Limb (tissue), 2 donors: ENCODE results near the gene ADAMTS18.

ENCODE experiments used
- DNase-seq, 2 donors: peaks; one replicate each; pipeline ENCODE4 v3.0.0-alpha.2; 2016; ENCODE audit errors: extremely low spot score in 2 of 2

Gene ADAMTS18

GRCh38 chr16:77327717-77328116 lies 107.1 kb downstream of the ADAMTS18 start:
- DNase-seq: no peak

GRCh38 chr16:77324729-77325128 lies 110.1 kb downstream of the ADAMTS18 start:
- no peak for DNase-seq

- no peak for DNase-seq
Measured at GRCh38 chr16:77323695-77324094, 111.1 kb downstream of the ADAMTS18 start.

- DNase-seq: no peak
Measured at GRCh38 chr16:77322757-77323156, 112.1 kb downstream of the ADAMTS18 start.

GRCh38 chr16:77317059-77317458 lies 117.8 kb downstream of the ADAMTS18 start:
- no peak for DNase-seq

- no peak for DNase-seq
Measured at GRCh38 chr16:77310877-77311276, 124.0 kb downstream of the ADAMTS18 start.

- DNase-seq: no peak
Measured at GRCh38 chr16:77308163-77308561, 126.7 kb downstream of the ADAMTS18 start.

GRCh38 chr16:77307426-77308162 lies 127.2 kb downstream of the ADAMTS18 start:
- no peak for DNase-seq

- DNase-seq: peak; percentile 30 to 33
Measured at GRCh38 chr16:77306075-77306474, 128.8 kb downstream of the ADAMTS18 start.

- no peak for DNase-seq
Measured at GRCh38 chr16:77304877-77305276, 130.0 kb downstream of the ADAMTS18 start.

GRCh38 chr16:77304134-77304533 lies 130.7 kb downstream of the ADAMTS18 start:
- DNase-seq: no peak

- no peak for DNase-seq
Measured at GRCh38 chr16:77302674-77303073, 132.2 kb downstream of the ADAMTS18 start.

GRCh38 chr16:77302249-77302648 lies 132.6 kb downstream of the ADAMTS18 start:
- DNase-seq: no peak

- DNase-seq: no peak
Measured at GRCh38 chr16:77300256-77300655, 134.6 kb downstream of the ADAMTS18 start.

- DNase-seq: no peak
Measured at GRCh38 chr16:77299395-77299794, 135.4 kb downstream of the ADAMTS18 start.

- DNase-seq: peak in 1 of 2 donors; percentile 15
Measured at GRCh38 chr16:77298418-77299360, 136.1 kb downstream of the ADAMTS18 start.

GRCh38 chr16:77297996-77298395 lies 136.8 kb downstream of the ADAMTS18 start:
- no peak for DNase-seq

GRCh38 chr16:77295896-77296295 lies 138.9 kb downstream of the ADAMTS18 start:
- DNase-seq: no peak

- DNase-seq: peak in 1 of 2 donors; percentile 41
Measured at GRCh38 chr16:77290451-77291115, 144.3 kb downstream of the ADAMTS18 start.

- DNase-seq: no peak
Measured at GRCh38 chr16:77289331-77289809, 145.5 kb downstream of the ADAMTS18 start.

GRCh38 chr16:77288222-77288621 lies 146.6 kb downstream of the ADAMTS18 start:
- DNase-seq: no peak

- DNase-seq: no peak
Measured at GRCh38 chr16:77285676-77286075, 149.2 kb downstream of the ADAMTS18 start.
